ENCODE results near the gene ROR2.

The ROR2 gene

GRCh38 chr9:91771864-91772263, 178.2 kb downstream of the ROR2 start:
- no peak for DNase-seq (ENCODE audit: low read depth)

GRCh38 chr9:91771027-91771426, 179.0 kb downstream of the ROR2 start:
- no peak for DNase-seq (ENCODE audit: low read depth)

- DNase-seq (ENCODE audit: low read depth) = no peak
Measured at GRCh38 chr9:91770229-91770628, 179.8 kb downstream of the ROR2 start.

DNA sequence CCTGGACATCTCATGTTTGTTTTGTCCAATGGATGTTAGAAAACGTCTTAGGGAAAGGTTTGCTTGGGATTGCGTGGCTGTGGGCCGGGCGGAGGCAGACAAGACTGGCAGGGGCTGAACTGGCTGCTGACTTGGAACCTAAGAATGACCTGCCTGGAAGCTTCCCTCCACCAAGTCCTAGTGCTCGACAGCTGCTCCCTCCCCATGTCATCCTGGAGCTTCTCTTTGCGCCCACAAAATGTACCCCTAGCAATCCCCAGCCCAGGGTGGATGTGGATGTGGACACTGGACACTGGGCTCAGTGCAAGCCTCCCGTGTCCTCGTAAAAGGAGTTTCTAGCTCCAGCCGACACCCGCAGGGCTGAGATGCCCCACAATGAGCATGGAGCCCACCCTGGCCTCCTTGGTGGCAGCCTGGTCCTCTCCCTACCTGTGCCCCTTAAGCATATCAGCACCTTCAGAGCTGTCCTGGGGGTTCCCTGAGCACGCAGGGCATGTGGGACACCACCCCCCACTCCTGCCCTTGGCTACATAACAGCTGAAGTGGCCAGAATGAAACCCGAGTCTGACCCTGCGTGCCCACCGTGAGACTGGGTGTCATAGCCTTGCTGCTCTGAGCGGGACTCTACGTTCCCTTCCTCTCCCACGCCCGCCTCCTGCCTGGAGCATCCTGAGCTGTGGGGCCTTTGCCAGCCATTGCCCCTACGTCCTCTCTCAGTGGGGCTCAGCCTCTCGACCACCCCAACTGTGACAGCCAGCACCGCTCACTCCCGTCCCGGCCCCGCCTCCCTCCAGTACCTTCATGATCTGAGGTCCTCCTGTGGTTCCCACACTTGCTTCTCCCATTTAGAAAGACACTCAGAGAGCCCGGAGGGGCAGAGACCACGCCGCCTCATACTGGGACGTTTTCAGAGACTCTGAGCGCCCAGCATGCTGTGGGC, 180.8 kb downstream of the ROR2 start:
- no peak for DNase-seq (ENCODE audit: low read depth)

- DNase-seq (ENCODE audit: low read depth) = no peak
Measured at GRCh38 chr9:91768507-91768906, 181.5 kb downstream of the ROR2 start.

- no peak for DNase-seq (ENCODE audit: low read depth)
Measured at GRCh38 chr9:91766315-91767069, 183.5 kb downstream of the ROR2 start.

DNA sequence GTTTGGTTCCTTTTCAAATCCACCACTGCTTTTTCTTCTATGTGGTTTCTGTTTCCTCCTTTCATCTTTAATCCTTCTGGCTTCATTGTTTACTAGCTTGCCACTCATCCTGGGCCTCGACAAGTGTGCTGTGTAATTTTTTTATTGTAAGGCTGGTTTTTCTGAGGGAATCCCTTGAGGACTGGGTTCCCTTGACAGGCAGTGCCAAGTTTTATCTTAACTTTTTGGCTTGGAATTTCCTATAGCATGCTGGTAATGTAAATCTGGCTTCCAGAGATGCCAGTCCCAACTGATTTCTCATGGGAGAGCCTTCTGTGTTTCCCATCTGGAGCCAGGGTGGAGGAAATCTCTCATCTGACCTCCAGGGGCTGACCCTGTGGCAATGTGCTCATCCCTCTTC, 184.7 kb downstream of the ROR2 start:
- no peak for DNase-seq (ENCODE audit: low read depth)

GRCh38 chr9:91764661-91765060, 185.4 kb downstream of the ROR2 start:
- DNase-seq (ENCODE audit: low read depth) = no peak

- no peak for DNase-seq (ENCODE audit: low read depth)
Measured at GRCh38 chr9:91761362-91761761, 188.7 kb downstream of the ROR2 start.

- DNase-seq (ENCODE audit: low read depth) = no peak
Measured at GRCh38 chr9:91760906-91761305, 189.1 kb downstream of the ROR2 start.

- DNase-seq (ENCODE audit: low read depth) = no peak
Measured at GRCh38 chr9:91758491-91758981, 191.5 kb downstream of the ROR2 start.

DNA sequence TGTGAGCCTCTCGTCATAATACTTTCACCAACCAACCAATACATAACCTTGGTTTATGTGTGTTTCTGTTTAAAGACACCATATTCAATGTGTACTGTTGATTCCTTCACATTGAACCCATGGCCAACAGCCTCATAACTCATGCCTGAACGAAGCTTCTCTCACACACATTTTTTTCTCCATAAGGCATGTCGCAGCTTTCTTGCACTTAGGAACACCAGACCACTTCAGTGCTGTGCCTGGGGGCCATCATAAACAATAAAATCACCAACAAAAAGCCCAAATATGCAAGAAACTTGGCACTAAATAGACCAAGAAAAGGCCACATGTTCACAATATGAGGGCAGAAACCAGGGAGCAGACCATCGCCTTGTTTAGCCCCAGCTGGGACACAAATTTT, 192.2 kb downstream of the ROR2 start:
- no peak for DNase-seq (ENCODE audit: low read depth)

GRCh38 chr9:91756510-91756780, 193.6 kb downstream of the ROR2 start:
- no peak for DNase-seq (ENCODE audit: low read depth)

DNA sequence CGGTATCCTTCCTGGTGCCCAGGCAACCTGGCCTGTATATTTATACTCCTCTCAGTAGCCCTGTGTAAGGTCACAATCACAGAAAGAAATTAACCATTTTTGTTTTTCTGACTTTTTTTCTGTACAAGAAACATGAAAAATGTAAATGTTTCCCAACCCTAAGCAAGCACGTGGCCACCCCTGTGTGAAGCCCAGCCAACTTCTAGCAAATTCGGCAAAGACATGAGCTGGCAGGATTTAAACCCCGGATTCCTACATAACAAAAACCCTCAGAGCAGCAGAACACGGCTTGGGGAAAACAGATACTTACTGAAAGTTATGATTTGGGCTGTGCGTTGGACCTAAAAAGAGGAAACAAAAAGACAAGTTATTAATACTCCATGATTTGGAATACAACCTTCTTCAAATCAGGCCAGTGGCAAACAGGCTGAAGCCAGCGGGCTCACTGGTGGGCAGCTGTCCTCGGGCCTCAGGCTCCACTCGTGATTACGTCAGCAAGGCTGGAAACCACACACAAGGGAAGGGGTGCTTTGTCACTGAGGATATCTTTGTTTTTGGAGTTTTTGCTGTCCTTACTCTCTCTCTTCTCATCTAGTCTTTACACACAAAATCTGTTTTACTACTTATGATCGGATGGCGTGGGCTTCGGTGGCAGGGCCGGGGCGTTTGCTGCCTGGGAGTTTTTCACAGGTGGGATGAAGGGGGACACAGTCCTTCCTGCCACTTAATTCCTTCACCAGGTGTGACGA, 194.1 kb downstream of the ROR2 start:
- DNase-seq (ENCODE audit: low read depth) = no peak

- DNase-seq (ENCODE audit: low read depth) = no peak
Measured at GRCh38 chr9:91753711-91754110, 196.3 kb downstream of the ROR2 start.

DNA sequence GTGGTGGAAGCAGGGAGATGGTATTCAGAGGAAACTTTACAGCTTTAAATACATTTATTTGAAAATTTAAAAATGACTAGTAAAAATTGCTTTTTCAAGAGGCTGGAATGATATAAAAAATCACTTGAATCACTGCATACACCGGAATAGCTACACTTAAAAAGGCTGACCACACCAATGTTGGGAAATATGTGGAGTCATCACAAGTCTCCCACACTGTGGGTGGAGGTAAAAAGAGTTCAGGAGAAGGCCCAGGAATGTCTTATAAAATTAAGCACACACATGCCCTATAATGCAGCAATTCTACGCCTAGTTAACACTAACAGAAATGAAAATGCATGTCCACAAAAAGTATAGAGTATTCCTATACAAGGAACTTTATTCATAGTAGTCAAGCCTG, 198.1 kb downstream of the ROR2 start:
- no peak for DNase-seq (ENCODE audit: low read depth)

DNA sequence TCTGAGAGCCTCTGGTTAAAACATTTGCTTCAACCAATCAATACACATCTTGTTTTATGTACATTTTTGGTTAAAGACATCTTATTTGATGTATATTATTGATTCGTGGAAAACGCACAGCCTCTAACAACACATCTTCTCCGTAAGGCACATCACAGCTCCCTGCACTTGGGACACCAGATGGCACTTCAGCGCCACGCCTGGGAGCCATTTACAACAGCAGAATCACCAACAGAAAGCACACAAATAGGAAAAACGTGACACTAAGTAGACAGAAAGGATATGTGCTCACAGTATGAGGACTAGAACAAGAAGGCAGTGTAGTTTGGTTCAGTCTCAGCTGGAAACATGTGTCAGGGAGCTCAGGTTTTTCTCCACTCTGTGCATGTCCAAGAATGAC, 199.7 kb downstream of the ROR2 start:
- no peak for DNase-seq (ENCODE audit: low read depth)

GRCh38 chr9:91746904-91747303, 203.1 kb downstream of the ROR2 start:
- DNase-seq (ENCODE audit: low read depth) = no peak

- DNase-seq (ENCODE audit: low read depth) = no peak
Measured at GRCh38 chr9:91746357-91746756, 203.7 kb downstream of the ROR2 start.

DNA sequence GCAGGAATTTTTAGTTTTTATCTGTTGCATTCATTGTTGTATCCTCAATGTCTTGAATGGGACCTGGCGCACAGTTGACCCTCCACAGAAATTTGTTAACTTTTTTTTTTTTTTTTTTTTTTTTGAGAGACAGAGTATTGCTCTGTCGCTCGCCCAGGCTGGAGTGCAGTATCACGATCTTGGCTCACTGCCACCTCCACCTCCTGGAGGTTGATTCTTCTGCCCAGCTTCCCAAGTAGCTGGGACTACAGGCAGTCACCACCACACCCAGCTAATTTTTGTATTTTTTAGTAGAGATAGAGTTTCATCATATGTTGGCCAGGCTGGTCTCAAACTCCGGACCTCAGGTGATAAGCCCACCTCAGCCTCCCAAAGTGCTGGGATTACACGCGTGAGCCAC, 205.9 kb downstream of the ROR2 start:
- no peak for DNase-seq (ENCODE audit: low read depth)

DNA sequence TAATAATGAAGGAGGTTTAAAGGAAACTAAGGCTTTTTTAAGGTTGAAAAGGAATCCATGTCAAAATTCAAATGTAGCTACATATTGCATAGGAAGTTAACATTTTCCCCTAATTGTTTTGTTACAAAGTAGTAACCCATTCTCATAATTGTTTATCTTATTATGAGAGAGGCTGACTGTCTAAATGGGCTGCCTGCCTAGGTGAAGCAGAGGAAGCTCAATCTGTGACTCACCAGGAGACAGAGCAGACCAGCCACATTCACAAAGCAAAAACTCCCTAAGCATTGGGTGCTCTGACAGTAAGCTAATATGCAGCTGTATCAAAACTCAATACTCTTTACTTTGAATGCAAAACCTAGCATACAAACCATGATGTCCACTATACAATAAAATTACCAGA, 208.5 kb downstream of the ROR2 start:
- no peak for DNase-seq (ENCODE audit: low read depth)

- no peak for DNase-seq (ENCODE audit: low read depth)
Measured at GRCh38 chr9:91740701-91741100, 209.3 kb downstream of the ROR2 start.

All from stimulated activated CD8-positive, alpha-beta memory T cell treated with anti-CD3 and anti-CD28 coated beads, Interleukin-12 subunit alpha, Interleukin-12 subunit beta, amount 100 ng/mL, for 4 hours (primary cell).